HepG2 (cell line): ENCODE results near the gene KATNAL2. TPM values are rescaled to one million over a fixed set of nuclear protein-coding genes. Genes with fewer than 3 reads are reported as not detected.

Source experiments
- ARNT ChIP-seq: fragments of 450-650 bp; IDR thresholded peaks from 2 replicates; pipeline ENCODE4 v1.6.1; 2017
- CREM ChIP-seq, 2 experiments: sonication (generic) in 1 of 2; formaldehyde crosslinking in 1 of 2; IDR thresholded peaks; 2 replicates each; pipeline versions ENCODE4 v1.4.0 to v1.6.1; 2016 to 2020; ENCODE audit warnings: antibody characterized with exemption in 1 of 2, mild to moderate bottlenecking in 1 of 2, missing genetic modification reagents in 1 of 2
- E2F1 ChIP-seq: sonication (generic); formaldehyde crosslinking; IDR thresholded peaks from 2 replicates; pipeline ENCODE4 v1.5.0; 2020; ENCODE audit warnings: missing genetic modification reagents
- FOXJ3 ChIP-seq: sonication (generic); formaldehyde crosslinking; IDR thresholded peaks from 2 replicates; pipeline ENCODE4 v1.4.0; 2020; ENCODE audit warnings: missing genetic modification reagents, mild to moderate bottlenecking, borderline replicate concordance
- IKZF5 ChIP-seq: IDR thresholded peaks from 2 replicates; pipeline ENCODE4 v1.6.1; 2018; ENCODE audit warnings: missing genetic modification reagents, mild to moderate bottlenecking, missing compliant biosample characterization
- MAFF ChIP-seq: IDR thresholded peaks from 2 replicates; pipeline ENCODE4 v1.6.1; 2011; ENCODE audit warnings: low read depth, low read length, improper control_type of control experiment
- PHF8 ChIP-seq: sonication (generic); formaldehyde crosslinking; IDR thresholded peaks from 2 replicates; pipeline ENCODE4 v1.5.0; 2020; ENCODE audit warnings: missing genetic modification reagents
- POLR2AphosphoS5 ChIP-seq: IDR thresholded peaks from 2 replicates; pipeline ENCODE4 v1.6.1; 2012; ENCODE audit warnings: low read depth, low read length
- RELA ChIP-seq: sonication (generic); formaldehyde crosslinking; IDR thresholded peaks from 2 replicates; pipeline ENCODE4 v1.4.0; 2020; ENCODE audit warnings: missing genetic modification reagents
- RERE ChIP-seq: IDR thresholded peaks from 2 replicates; pipeline ENCODE4 v1.6.1; 2016; ENCODE audit warnings: low read depth, missing genetic modification reagents, missing compliant biosample characterization
- ZBED4 ChIP-seq: sonication (generic); formaldehyde crosslinking; IDR thresholded peaks from 2 replicates; pipeline ENCODE4 v1.4.0; 2020; ENCODE audit warnings: missing genetic modification reagents, borderline replicate concordance
- ZFYVE20 ChIP-seq: sonication (generic); formaldehyde crosslinking; IDR thresholded peaks from 2 replicates; pipeline ENCODE4 v1.8.0; 2023; ENCODE audit warnings: low read depth, mild to moderate bottlenecking, moderate library complexity, missing genetic modification reagents, borderline replicate concordance
- ZMAT3 ChIP-seq: sonication (generic); formaldehyde crosslinking; conservative IDR thresholded peaks from 2 replicates; pipeline ENCODE4 v1.7.0; 2021; ENCODE audit warnings: missing genetic modification reagents
- ZNF136 ChIP-seq: sonication (generic); formaldehyde crosslinking; IDR thresholded peaks from 2 replicates; pipeline ENCODE4 v1.8.1; 2022; ENCODE audit warnings: low read depth, mild to moderate bottlenecking, moderate library complexity, missing genetic modification reagents
- ZNF225 ChIP-seq: sonication (generic); formaldehyde crosslinking; IDR thresholded peaks from 2 replicates; pipeline ENCODE4 v1.4.0; 2020; ENCODE audit warnings: mild to moderate bottlenecking, missing genetic modification reagents
- ZNF256 ChIP-seq: sonication (generic); formaldehyde crosslinking; conservative IDR thresholded peaks from 2 replicates; pipeline ENCODE4 v1.4.0; 2020; ENCODE audit warnings: missing genetic modification reagents
- ZNF607 ChIP-seq: sonication (generic); formaldehyde crosslinking; IDR thresholded peaks from 2 replicates; pipeline ENCODE4 v1.5.1; 2020; ENCODE audit warnings: missing genetic modification reagents, mild to moderate bottlenecking, borderline replicate concordance
- polyA plus RNA-seq, 8 experiments: library from polyadenylated mRNA; depleted of rRNA in 3 of 8; stranded (reverse) in 7 of 8; unstranded in 1 of 8; fragments of >200 nt; fragmentation: Illumina TruSeq in 4 of 8; extraction: Trizol in 4 of 8; gene quantifications; 2 replicates each; pipeline versions ENCODE4 v1.2.1 to v1.2.3, GENCODE V29; 2011 to 2016; ENCODE audit warnings: low read depth in 4 of 8, missing spikeins in 1 of 8, mixed read lengths in 1 of 8; ENCODE audit not compliant: insufficient read depth in 1 of 8
- total RNA-seq, 5 experiments: library from RNA; depleted of rRNA; stranded (reverse); fragments of >200 nt; fragmentation: Illumina TruSeq; extraction: Trizol; gene quantifications; 2 replicates each; pipeline ENCODE4 v1.2.3, GENCODE V29; 2016; ENCODE audit warnings: low read depth in 1 of 5

Gene KATNAL2
- total and polyA plus RNA-seq, 2 of the 13 experiments (the other 11 are each of a cell fraction or from before 2014, with no cell fraction given) = not detected

GRCh38 chr18:47150029-47150823 lies 232.8 kb downstream of the KATNAL2 start, which contains the start of gene HDHD2 (continued):
- TF ChIP-seq ZNF607 (CRISPR knock-in tag) = peak; percentile 71; the same call in 1 of the 2 replicates
- peak; percentile 58; the same call in 1 of the 2 replicates for TF ChIP-seq ZMAT3
- peak; percentile 88 for TF ChIP-seq POLR2AphosphoS5
- no peak for TF ChIP-seq MAFF
- peak; percentile 27; the same call in 1 of the 2 replicates for TF ChIP-seq FOXJ3 (CRISPR knock-in tag)
- TF ChIP-seq CREM (IDR thresholded peaks at IDR 0.05) = 0 out of 2 replicates have a peak, but pooled peaks have one; percentile 12
- TF ChIP-seq CREM (CRISPR knock-in tag; IDR thresholded peaks at IDR 0.05) = no peak
- TF ChIP-seq PHF8 (CRISPR knock-in tag) = peak; percentile 99
- peak; percentile 68 for TF ChIP-seq E2F1
- peak; percentile 83 for TF ChIP-seq IKZF5 (CRISPR knock-in tag)
- TF ChIP-seq ZBED4 (CRISPR knock-in tag) = no peak
- no peak for TF ChIP-seq RELA (CRISPR knock-in tag)
- TF ChIP-seq ZNF256 = peak; percentile 32
- peak; percentile 10; the same call in 1 of the 2 replicates for TF ChIP-seq RERE (CRISPR knock-in tag)
- TF ChIP-seq ARNT = no peak
- TF ChIP-seq ZNF136 = peak; percentile 64; the same call in 1 of the 2 replicates
- no peak for TF ChIP-seq ZFYVE20
- TF ChIP-seq ZNF225 (CRISPR knock-in tag) = peak; percentile 36; the same call in 1 of the 2 replicates
